Measurements from ENCODE around the gene NCAPH2.

The NCAPH2 gene

GRCh38 chr22:50571264-50572175, 63.5 kb downstream of the NCAPH2 start (continued):
- TF ChIP-seq ZFP30 (CRISPR knock-in tag; IDR thresholded peaks at IDR 0.05) = no peak

- no peak for TF ChIP-seq TOX (CRISPR knock-in tag; IDR thresholded peaks at IDR 0.05; ENCODE audit: borderline replicate concordance)
- TF ChIP-seq ZFP3 (CRISPR knock-in tag; IDR thresholded peaks at IDR 0.05) = no peak
- TF ChIP-seq TCF4 (CRISPR knock-in tag; IDR thresholded peaks at IDR 0.05; ENCODE audit: borderline replicate concordance) = no peak
- TF ChIP-seq ZNF565 (CRISPR knock-in tag; conservative IDR thresholded peaks at IDR 0.05; ENCODE audit: low read depth) = no peak
- TF ChIP-seq ESRRG (CRISPR knock-in tag; IDR thresholded peaks at IDR 0.05) = no peak
- no peak for TF ChIP-seq TSHZ2 (CRISPR knock-in tag; IDR thresholded peaks at IDR 0.05)
- no peak for TF ChIP-seq ARNTL (CRISPR knock-in tag; IDR thresholded peaks at IDR 0.05; ENCODE audit: borderline replicate concordance, low read depth)
- ATAC-seq = no peak
Observed at GRCh38 chr22:50572965-50573364, 64.9 kb downstream of the NCAPH2 start.

GRCh38 chr22:50573491-50574382, 65.7 kb downstream of the NCAPH2 start:
- TF ChIP-seq ARNTL (CRISPR knock-in tag; IDR thresholded peaks at IDR 0.05; ENCODE audit: borderline replicate concordance, low read depth) = no peak
- TF ChIP-seq ZNF8 (CRISPR knock-in tag; IDR thresholded peaks at IDR 0.05) = no peak
- no peak for TF ChIP-seq ISL1 (CRISPR knock-in tag; IDR thresholded peaks at IDR 0.05)
- ATAC-seq = no peak

GRCh38 chr22:50574383-50574755, 66.3 kb downstream of the NCAPH2 start:
- no peak for ATAC-seq
- TF ChIP-seq ZC3H10 (CRISPR knock-in tag; IDR thresholded peaks at IDR 0.05) (no peak), POU6F1 (CRISPR knock-in tag; IDR thresholded peaks at IDR 0.05; ENCODE audit: borderline replicate concordance, low read depth) (no peak), CREB5 (CRISPR knock-in tag; IDR thresholded peaks at IDR 0.05; ENCODE audit: low read depth) (no peak), TSHZ2 (CRISPR knock-in tag; IDR thresholded peaks at IDR 0.05) (no peak), ZNF8 (CRISPR knock-in tag; IDR thresholded peaks at IDR 0.05) (no peak), GLIS3 (CRISPR knock-in tag; IDR thresholded peaks at IDR 0.05) (no peak), ARNTL (CRISPR knock-in tag; IDR thresholded peaks at IDR 0.05; ENCODE audit: borderline replicate concordance, low read depth) (no peak), ZFP3 (CRISPR knock-in tag; IDR thresholded peaks at IDR 0.05) (no peak), BACH2 (CRISPR knock-in tag; IDR thresholded peaks at IDR 0.05; ENCODE audit: borderline replicate concordance) (no peak), RARB (CRISPR knock-in tag; IDR thresholded peaks at IDR 0.05) (no peak), ZFP30 (CRISPR knock-in tag; IDR thresholded peaks at IDR 0.05) (no peak), CSDC2 (CRISPR knock-in tag; IDR thresholded peaks at IDR 0.05) (no peak), CSRNP3 (CRISPR knock-in tag; IDR thresholded peaks at IDR 0.05) (no peak), OSR1 (CRISPR knock-in tag; IDR thresholded peaks at IDR 0.05) (no peak), SNAI2 (CRISPR knock-in tag; IDR thresholded peaks at IDR 0.05) (no peak), PATZ1 (CRISPR knock-in tag; IDR thresholded peaks at IDR 0.05; ENCODE audit: borderline replicate concordance) (no peak), TCF4 (CRISPR knock-in tag; IDR thresholded peaks at IDR 0.05; ENCODE audit: borderline replicate concordance) (no peak), TOX (CRISPR knock-in tag; IDR thresholded peaks at IDR 0.05; ENCODE audit: borderline replicate concordance) (no peak)

Measured in SK-N-SH treated with all-trans-retinoic acid at 6 μM for 48 hours (cell line).